Left renal cortex interstitium (tissue), 4 donors: ENCODE data around the gene TMEM250. TPM values are rescaled to one million over a fixed set of nuclear protein-coding genes. Genes with fewer than 3 reads are reported as not detected.

ENCODE experiments used
- DNase-seq, 4 donors: peaks; one replicate each; pipeline ENCODE4 v3.0.0-alpha.2; 2013; ENCODE audit warnings: low read depth in 4 of 4, low spot score in 2 of 4, missing footprints in 1 of 4
- polyA plus RNA-seq, 4 donors: library from polyadenylated mRNA; unstranded; fragments of 120-200 nt; gene quantifications; one replicate each; pipeline ENCODE4 v1.2.1, GENCODE V29; 2013; ENCODE audit not compliant: insufficient read length in 4 of 4

The TMEM250 gene
- polyA plus RNA-seq, 4 donors, result 15.9 to 27.6 (median 20.1) TPM

- no peak for DNase-seq
Observed at GRCh38 chr9:136147890-136148714, 29.4 kb upstream of the TMEM250 start.

- no peak for DNase-seq
Observed at GRCh38 chr9:136147038-136147889, 28.6 kb upstream of the TMEM250 start.

GRCh38 chr9:136146126-136147037 is 27.7 kb upstream of the TMEM250 start:
- DNase-seq, result no peak

- no peak for DNase-seq
Observed at GRCh38 chr9:136145580-136145979, 26.9 kb upstream of the TMEM250 start.

GRCh38 chr9:136144450-136144849 is 25.8 kb upstream of the TMEM250 start:
- no peak for DNase-seq

GRCh38 chr9:136143215-136144001 is 24.7 kb upstream of the TMEM250 start:
- DNase-seq, result no peak

- no peak for DNase-seq
Observed at GRCh38 chr9:136142859-136143214, 24.2 kb upstream of the TMEM250 start.

GRCh38 chr9:136142414-136142796 is 23.7 kb upstream of the TMEM250 start:
- no peak for DNase-seq

GRCh38 chr9:136141682-136142413 is 23.2 kb upstream of the TMEM250 start:
- no peak for DNase-seq

- DNase-seq, result no peak
Observed at GRCh38 chr9:136140966-136141365, 22.3 kb upstream of the TMEM250 start.

- DNase-seq, result no peak
Observed at GRCh38 chr9:136140046-136140445, 21.4 kb upstream of the TMEM250 start.

- no peak for DNase-seq
Observed at GRCh38 chr9:136138566-136138965, 19.9 kb upstream of the TMEM250 start.

GRCh38 chr9:136137321-136138265 is 18.9 kb upstream of the TMEM250 start:
- no peak for DNase-seq

- no peak for DNase-seq
Observed at GRCh38 chr9:136136127-136136925, 17.7 kb upstream of the TMEM250 start.

GRCh38 chr9:136135326-136136126 is 16.9 kb upstream of the TMEM250 start:
- DNase-seq, result no peak

- no peak for DNase-seq
Observed at GRCh38 chr9:136133959-136134484, 15.3 kb upstream of the TMEM250 start.
